Sigmoid colon (tissue), 3 donors: ENCODE data around the gene MEIG1.

ENCODE experiments used
- POLR2A ChIP-seq, 2 donors: fragments of 450-650 bp; IDR thresholded peaks; one replicate each; pipeline ENCODE4 v1.6.1; 2016; ENCODE audit warnings: antibody characterized with exemption in 2 of 2, mild to moderate bottlenecking in 2 of 2, moderate library complexity in 2 of 2
- TF ChIP-seq, protein P1 (sequence below), 4 experiments: fragments of 450-650 bp in 3 of 4; fragments of 200-600 bp in 1 of 4; IDR thresholded peaks; one replicate each; pipeline ENCODE4 v1.5.1; 2016 to 2019; ENCODE audit warnings: antibody characterized with exemption in 4 of 4, mild to moderate bottlenecking in 3 of 4, moderate library complexity in 2 of 4

DNA sequence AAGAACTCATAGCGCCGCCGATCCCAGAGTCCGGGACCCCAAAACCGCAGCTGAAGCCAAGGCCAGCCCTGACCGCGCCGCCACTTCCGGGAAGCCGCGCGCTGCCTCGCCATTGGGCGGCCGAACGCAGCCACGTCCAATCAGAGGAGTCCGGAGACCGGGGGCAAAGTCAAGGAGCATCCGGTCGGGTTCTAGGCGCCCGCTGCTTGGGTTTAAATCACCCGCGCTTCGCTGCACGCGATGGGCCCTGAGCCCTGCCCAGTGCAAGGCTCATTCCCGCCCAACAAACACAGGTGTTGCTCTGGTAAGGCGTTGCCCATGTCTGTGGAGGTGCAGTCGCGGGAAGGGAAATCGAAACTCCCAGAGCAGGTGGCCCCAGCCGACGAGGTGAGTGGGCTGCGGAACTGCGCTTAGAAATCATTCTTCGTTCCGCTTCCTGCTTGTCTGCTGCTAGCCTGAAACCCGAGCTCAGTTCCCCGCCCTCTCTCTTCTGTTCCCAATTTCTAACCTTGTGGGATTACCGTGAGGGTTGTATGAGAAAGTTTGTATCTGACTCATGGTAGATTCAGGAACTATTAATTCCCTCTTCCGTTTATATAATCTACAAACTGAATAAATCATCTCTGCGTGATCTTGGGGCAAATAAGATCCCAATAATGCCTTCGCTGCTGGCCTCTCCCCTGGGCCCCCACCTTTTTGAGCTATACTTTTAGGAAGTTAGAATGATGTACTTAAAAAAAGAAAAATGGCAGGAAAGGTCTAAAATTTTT lies 5.0 kb upstream of the MEIG1 start, which contains the start of gene DCLRE1C:
- no peak for TF ChIP-seq POLR2A (IDR thresholded peaks at IDR 0.05)
- TF ChIP-seq, protein P1, sequence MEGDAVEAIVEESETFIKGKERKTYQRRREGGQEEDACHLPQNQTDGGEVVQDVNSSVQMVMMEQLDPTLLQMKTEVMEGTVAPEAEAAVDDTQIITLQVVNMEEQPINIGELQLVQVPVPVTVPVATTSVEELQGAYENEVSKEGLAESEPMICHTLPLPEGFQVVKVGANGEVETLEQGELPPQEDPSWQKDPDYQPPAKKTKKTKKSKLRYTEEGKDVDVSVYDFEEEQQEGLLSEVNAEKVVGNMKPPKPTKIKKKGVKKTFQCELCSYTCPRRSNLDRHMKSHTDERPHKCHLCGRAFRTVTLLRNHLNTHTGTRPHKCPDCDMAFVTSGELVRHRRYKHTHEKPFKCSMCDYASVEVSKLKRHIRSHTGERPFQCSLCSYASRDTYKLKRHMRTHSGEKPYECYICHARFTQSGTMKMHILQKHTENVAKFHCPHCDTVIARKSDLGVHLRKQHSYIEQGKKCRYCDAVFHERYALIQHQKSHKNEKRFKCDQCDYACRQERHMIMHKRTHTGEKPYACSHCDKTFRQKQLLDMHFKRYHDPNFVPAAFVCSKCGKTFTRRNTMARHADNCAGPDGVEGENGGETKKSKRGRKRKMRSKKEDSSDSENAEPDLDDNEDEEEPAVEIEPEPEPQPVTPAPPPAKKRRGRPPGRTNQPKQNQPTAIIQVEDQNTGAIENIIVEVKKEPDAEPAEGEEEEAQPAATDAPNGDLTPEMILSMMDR (IDR thresholded peaks at IDR 0.05): no peak
